ENCODE data around the gene CPB1. TPM values are rescaled to one million over a fixed set of nuclear protein-coding genes. Genes with fewer than 3 reads are reported as not detected.
"Not testable (repeated sequence)": the region's sequence is repeated elsewhere in the genome, so short reads cannot be mapped to it uniquely, and the experiment has no call there.

Gene CPB1
- polyA plus RNA-seq (2013, experiment 1 of 2), result not detected
- not detected for polyA plus RNA-seq (2013, experiment 2 of 2)

DNA sequence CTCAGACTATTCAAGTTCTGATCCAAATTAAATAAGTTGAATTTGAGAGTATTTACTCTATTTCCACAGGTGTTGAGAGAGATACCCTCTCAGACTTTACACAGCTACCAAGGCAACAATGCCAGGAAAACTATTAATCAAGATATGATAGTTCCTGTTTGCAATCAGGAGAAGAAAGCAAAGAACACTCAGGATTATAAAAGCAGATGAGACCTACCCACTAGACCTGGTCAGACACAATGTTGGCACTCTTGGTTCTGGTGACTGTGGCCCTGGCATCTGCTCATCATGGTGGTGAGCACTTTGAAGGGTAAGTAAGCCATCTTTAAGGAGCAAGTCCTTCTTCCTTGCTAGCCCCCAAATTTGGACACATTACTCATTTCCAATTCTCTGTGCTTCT lies at the start of gene CPB1:
Gene CPB1, plus strand, starts transcription at position 227 of the 400 bp plus-strand sequence. Its CDS starts 13 bp downstream, at position 240.
- H3K4me3 ChIP-seq (ENCODE audit: low read length in 2 of 2), result no peak within 1 kb of the TSS
- no peaks in the 10 kb centered on the region for H3K36me3 ChIP-seq (replicated peaks in 1 of 2; ENCODE audit: control insufficient read depth in 2 of 2, insufficient read depth in 2 of 2, low read length in 2 of 2)
- no peak within 1 kb of the TSS for H2BK5ac ChIP-seq (ENCODE audit: low read length)
- H3K79me1 ChIP-seq (ENCODE audit: low read depth, low read length), result no peaks in the 10 kb centered on the region
- H3K14ac ChIP-seq (ENCODE audit: low read length), result no peak within 1 kb of the TSS
- H2BK12ac ChIP-seq (ENCODE audit: low read length), result no peak within 1 kb of the TSS
- H3K4me2 ChIP-seq (ENCODE audit: insufficient read depth, low read length, poor library complexity, severe bottlenecking), result no peak within 1 kb of the TSS
- H2BK120ac ChIP-seq (ENCODE audit: low read depth, low read length), result no peak within 1 kb of the TSS
- no peak within 1 kb of the TSS for H3K23ac ChIP-seq (ENCODE audit: low read depth, low read length, poor library complexity)
- DNase-seq (ENCODE audit: low spot score), result no peak
- no peak within 1 kb of the TSS for H3K9ac ChIP-seq (ENCODE audit: low read depth, low read length, poor library complexity)
- H3K27ac ChIP-seq (replicated peaks; ENCODE audit: low read length), result no peak within 1 kb of the TSS
- H3K18ac ChIP-seq (ENCODE audit: low read length), result no peak within 1 kb of the TSS
- H2AK5ac ChIP-seq (ENCODE audit: low read depth, low read length), result no peak within 1 kb of the TSS
- H3K4ac ChIP-seq (ENCODE audit: low read length), result no peak within 1 kb of the TSS
- H3K27me3 ChIP-seq (ENCODE audit: control insufficient read depth in 3 of 3, insufficient read depth in 3 of 3, low read depth in 1 of 3, low read length in 3 of 3), result no peaks in the 10 kb centered on the region
- no peaks in the 10 kb centered on the region for H3K4me1 ChIP-seq (ENCODE audit: control insufficient read depth in 2 of 2, insufficient read depth in 1 of 2, low read depth in 1 of 2, low read length in 2 of 2)
- H4K91ac ChIP-seq (ENCODE audit: low read depth, low read length, poor library complexity), result no peak within 1 kb of the TSS
- H2BK15ac ChIP-seq (ENCODE audit: low read length), result no peak within 1 kb of the TSS
- no peak within 1 kb of the TSS for H4K8ac ChIP-seq (ENCODE audit: low read depth, low read length)
- no peak within 1 kb of the TSS for H2AFZ ChIP-seq (ENCODE audit: low read length)
- no peaks in the 10 kb centered on the region for H3K9me3 ChIP-seq (replicated peaks in 1 of 2; ENCODE audit: control insufficient read depth in 2 of 2, insufficient read depth in 1 of 2, low read depth in 1 of 2, low read length in 2 of 2)

DNA sequence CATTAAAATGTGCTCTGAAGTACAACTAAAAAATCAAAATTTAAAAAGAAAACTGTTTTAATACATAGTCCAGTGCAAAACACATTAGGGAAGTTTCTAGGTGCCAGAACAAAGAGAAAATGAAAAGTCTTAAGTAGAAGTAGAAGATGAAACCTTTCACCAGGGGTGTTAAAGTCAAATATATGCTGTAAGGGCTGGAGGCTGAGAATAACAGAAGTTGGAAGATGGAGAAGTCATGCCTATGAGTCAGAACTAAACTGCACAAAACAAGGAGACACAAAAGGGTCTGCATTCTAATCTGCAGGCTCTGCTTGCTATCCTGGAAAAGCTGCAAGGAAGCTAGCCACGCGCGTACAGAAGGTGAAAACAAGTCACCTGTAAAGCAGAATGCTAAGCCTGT lies 48.7 kb upstream of the CPB1 start:
- Histone ChIP-seq H3K23ac (ENCODE audit: low read depth, low read length, poor library complexity) (no peak overlapping the region), H2BK12ac (ENCODE audit: low read length) (no peak overlapping the region), H3K4me1 (ENCODE audit: control insufficient read depth in 2 of 2, insufficient read depth in 1 of 2, low read depth in 1 of 2, low read length in 2 of 2) (peaks cover 0 to 2% of the 10 kb centered on the region in 2 donors), H4K8ac (ENCODE audit: low read depth, low read length) (no peak overlapping the region), H3K4me3 (ENCODE audit: low read length in 2 of 2) (no peak overlapping the region), H3K4ac (ENCODE audit: low read length) (no peak overlapping the region), H3K14ac (ENCODE audit: low read length) (no peak overlapping the region), H3K18ac (ENCODE audit: low read length) (no peak overlapping the region), H2BK5ac (ENCODE audit: low read length) (no peak overlapping the region), H3K9me3 (replicated peaks in 1 of 2; ENCODE audit: control insufficient read depth in 2 of 2, insufficient read depth in 1 of 2, low read depth in 1 of 2, low read length in 2 of 2) (no peaks in the 10 kb centered on the region), H3K27me3 (ENCODE audit: control insufficient read depth in 3 of 3, insufficient read depth in 3 of 3, low read depth in 1 of 3, low read length in 3 of 3) (no peaks in the 10 kb centered on the region), H2BK15ac (ENCODE audit: low read length) (no peak overlapping the region), H3K36me3 (replicated peaks in 1 of 2; ENCODE audit: control insufficient read depth in 2 of 2, insufficient read depth in 2 of 2, low read length in 2 of 2) (no peaks in the 10 kb centered on the region), H3K4me2 (ENCODE audit: insufficient read depth, low read length, poor library complexity, severe bottlenecking) (no peak overlapping the region), H2BK120ac (ENCODE audit: low read depth, low read length) (no peak overlapping the region), H3K9ac (ENCODE audit: low read depth, low read length, poor library complexity) (no peak overlapping the region), H2AFZ (ENCODE audit: low read length) (peak overlapping the region; percentile 76), H3K27ac (replicated peaks; ENCODE audit: low read length) (no peak overlapping the region), H3K79me1 (ENCODE audit: low read depth, low read length) (no peaks in the 10 kb centered on the region), H2AK5ac (ENCODE audit: low read depth, low read length) (no peak overlapping the region), H4K91ac (ENCODE audit: low read depth, low read length, poor library complexity) (no peak overlapping the region)
- DNase-seq (ENCODE audit: low spot score), result no peak
- no CpG with 5 or more reads among the region's 3 CpGs for WGBS, 2 donors (ENCODE audit: extremely low coverage in 2 of 2, insufficient read length in 2 of 2, insufficient replicate concordance in 1 of 2)

DNA sequence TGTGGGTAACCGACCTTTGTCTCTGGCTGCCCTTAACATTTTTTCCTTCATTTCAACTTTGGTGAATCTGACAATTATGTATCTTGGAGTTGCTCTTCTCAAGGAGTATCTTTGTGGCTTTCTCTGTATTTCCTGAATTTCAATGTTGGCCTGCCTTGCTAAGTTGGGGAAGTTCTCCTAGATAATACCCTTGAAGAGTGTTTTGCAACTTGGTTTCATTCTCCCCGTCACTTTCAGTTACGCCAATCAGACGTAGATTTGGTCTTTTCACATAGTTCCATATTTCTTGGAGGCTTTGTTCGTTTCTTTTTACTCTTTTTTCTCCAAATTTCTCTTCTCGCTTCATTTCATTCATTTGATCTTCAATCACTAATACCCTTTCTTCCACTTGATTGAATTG lies 42.6 kb upstream of the CPB1 start:
- H3K4me3 ChIP-seq (ENCODE audit: low read length in 2 of 2); DNase-seq (ENCODE audit: low spot score); H2AFZ ChIP-seq (ENCODE audit: low read length); H2BK15ac ChIP-seq (ENCODE audit: low read length); H3K4me2 ChIP-seq (ENCODE audit: insufficient read depth, low read length, poor library complexity, severe bottlenecking); H3K27me3 ChIP-seq (ENCODE audit: control insufficient read depth in 3 of 3, insufficient read depth in 3 of 3, low read depth in 1 of 3, low read length in 3 of 3); H3K14ac ChIP-seq (ENCODE audit: low read length); H3K27ac ChIP-seq (replicated peaks; ENCODE audit: low read length); H2AK5ac ChIP-seq (ENCODE audit: low read depth, low read length); H3K18ac ChIP-seq (ENCODE audit: low read length); H3K23ac ChIP-seq (ENCODE audit: low read depth, low read length, poor library complexity); H3K4ac ChIP-seq (ENCODE audit: low read length); H2BK120ac ChIP-seq (ENCODE audit: low read depth, low read length); H3K9ac ChIP-seq (ENCODE audit: low read depth, low read length, poor library complexity); H4K8ac ChIP-seq (ENCODE audit: low read depth, low read length); H3K36me3 ChIP-seq (replicated peaks in 1 of 2; ENCODE audit: control insufficient read depth in 2 of 2, insufficient read depth in 2 of 2, low read length in 2 of 2); H2BK12ac ChIP-seq (ENCODE audit: low read length); H4K91ac ChIP-seq (ENCODE audit: low read depth, low read length, poor library complexity); H2BK5ac ChIP-seq (ENCODE audit: low read length); H3K79me1 ChIP-seq (ENCODE audit: low read depth, low read length): not testable (repeated sequence)
- Histone ChIP-seq H3K4me1 (ENCODE audit: control insufficient read depth in 2 of 2, insufficient read depth in 1 of 2, low read depth in 1 of 2, low read length in 2 of 2) (peaks cover 2 to 18% of the 10 kb centered on the region in 2 donors), H3K9me3 (replicated peaks in 1 of 2; ENCODE audit: control insufficient read depth in 2 of 2, insufficient read depth in 1 of 2, low read depth in 1 of 2, low read length in 2 of 2) (peaks cover 0 to 18% of the 10 kb centered on the region in 2 donors)
- WGBS, 2 donors (ENCODE audit: extremely low coverage in 2 of 2, insufficient read length in 2 of 2, insufficient replicate concordance in 1 of 2), result no CpG with 5 or more reads among the region's 6 CpGs

DNA sequence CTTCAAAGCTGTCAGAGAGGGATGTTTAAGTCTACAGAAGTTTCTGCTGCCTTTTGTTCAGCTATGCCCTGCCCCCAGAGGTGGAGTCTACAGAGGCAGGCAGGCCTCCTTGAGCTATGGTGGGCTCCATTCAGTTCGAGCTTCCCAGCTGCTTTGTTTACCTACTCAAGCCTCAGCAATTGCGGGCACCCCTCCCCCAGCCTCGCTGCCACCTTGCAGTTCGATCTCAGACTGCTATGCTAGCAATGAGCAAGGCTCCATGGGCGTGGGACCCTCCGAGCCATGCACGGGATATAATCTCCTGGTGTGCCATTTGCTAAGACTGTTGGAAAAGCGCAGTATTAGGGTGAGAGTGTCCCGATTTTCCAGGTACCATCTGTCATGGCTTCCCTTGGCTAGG lies 41.5 kb upstream of the CPB1 start:
- WGBS, 2 donors (ENCODE audit: extremely low coverage in 2 of 2, insufficient read length in 2 of 2, insufficient replicate concordance in 1 of 2), result no CpG with 5 or more reads among the region's 9 CpGs
- Histone ChIP-seq H3K9me3 (replicated peaks in 1 of 2; ENCODE audit: control insufficient read depth in 2 of 2, insufficient read depth in 1 of 2, low read depth in 1 of 2, low read length in 2 of 2) (peaks cover 0 to 18% of the 10 kb centered on the region in 2 donors), H3K4me1 (ENCODE audit: control insufficient read depth in 2 of 2, insufficient read depth in 1 of 2, low read depth in 1 of 2, low read length in 2 of 2) (peaks cover 5 to 29% of the 10 kb centered on the region in 2 donors)
- not testable (repeated sequence) for H3K27ac ChIP-seq (replicated peaks; ENCODE audit: low read length); H3K9ac ChIP-seq (ENCODE audit: low read depth, low read length, poor library complexity); H4K91ac ChIP-seq (ENCODE audit: low read depth, low read length, poor library complexity); H3K4me2 ChIP-seq (ENCODE audit: insufficient read depth, low read length, poor library complexity, severe bottlenecking); H2AK5ac ChIP-seq (ENCODE audit: low read depth, low read length); H3K36me3 ChIP-seq (replicated peaks in 1 of 2; ENCODE audit: control insufficient read depth in 2 of 2, insufficient read depth in 2 of 2, low read length in 2 of 2); H2AFZ ChIP-seq (ENCODE audit: low read length); H3K27me3 ChIP-seq (ENCODE audit: control insufficient read depth in 3 of 3, insufficient read depth in 3 of 3, low read depth in 1 of 3, low read length in 3 of 3); H2BK120ac ChIP-seq (ENCODE audit: low read depth, low read length); H2BK12ac ChIP-seq (ENCODE audit: low read length); H3K23ac ChIP-seq (ENCODE audit: low read depth, low read length, poor library complexity); H3K4ac ChIP-seq (ENCODE audit: low read length); H2BK5ac ChIP-seq (ENCODE audit: low read length); H3K4me3 ChIP-seq (ENCODE audit: low read length in 2 of 2); H3K79me1 ChIP-seq (ENCODE audit: low read depth, low read length); DNase-seq (ENCODE audit: low spot score); H4K8ac ChIP-seq (ENCODE audit: low read depth, low read length); H3K18ac ChIP-seq (ENCODE audit: low read length); H2BK15ac ChIP-seq (ENCODE audit: low read length); H3K14ac ChIP-seq (ENCODE audit: low read length)

All from neuronal stem cell (in vitro differentiated cells).